Measurements from ENCODE around the gene URB1.
"Not testable (repeated sequence)": the region's sequence is repeated elsewhere in the genome, so short reads cannot be mapped to it uniquely, and the experiment has no call there.

Gene URB1

GRCh38 chr21:32372755-32373154 is 20.1 kb downstream of the URB1 start:
- no peak for DNase-seq

- no peak for DNase-seq
These were observed 20.9 kb downstream of the URB1 start for GRCh38 chr21:32371913-32372314.

DNA sequence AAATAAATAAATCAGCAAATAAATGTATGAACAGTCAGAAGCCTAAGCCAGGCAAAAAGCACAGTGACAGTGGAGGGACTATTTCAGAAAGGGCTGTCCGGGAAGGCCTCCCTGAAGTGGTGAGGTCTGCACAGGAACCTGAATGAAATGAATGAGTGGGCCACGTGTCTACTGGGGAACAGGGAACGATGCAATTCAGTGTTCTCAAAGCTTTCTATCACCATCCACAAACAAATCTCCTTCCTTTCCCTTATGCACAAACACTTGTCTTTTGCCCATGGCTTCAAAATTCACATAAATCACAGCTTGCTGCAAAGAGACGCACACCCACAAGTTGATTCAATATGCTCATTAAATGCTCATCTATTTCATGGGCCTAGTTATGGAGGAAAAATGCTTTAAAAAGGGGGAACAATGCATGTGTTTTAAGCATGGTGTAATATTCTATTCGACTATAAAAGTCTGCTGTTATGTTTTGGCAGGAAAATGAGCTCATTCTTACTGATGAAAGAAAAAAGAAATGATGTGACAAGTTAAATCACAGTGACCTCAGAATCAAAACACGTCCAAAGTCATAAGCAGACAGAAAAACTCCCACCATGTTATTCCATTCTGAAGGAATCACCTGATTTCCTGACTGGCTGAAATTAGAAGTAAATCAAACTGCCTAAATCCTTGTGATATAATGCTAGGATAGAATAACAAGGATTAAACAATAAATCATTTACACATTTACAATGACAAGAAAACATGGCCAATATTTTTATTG is 21.6 kb downstream of the URB1 start:
- no peak for DNase-seq

DNA sequence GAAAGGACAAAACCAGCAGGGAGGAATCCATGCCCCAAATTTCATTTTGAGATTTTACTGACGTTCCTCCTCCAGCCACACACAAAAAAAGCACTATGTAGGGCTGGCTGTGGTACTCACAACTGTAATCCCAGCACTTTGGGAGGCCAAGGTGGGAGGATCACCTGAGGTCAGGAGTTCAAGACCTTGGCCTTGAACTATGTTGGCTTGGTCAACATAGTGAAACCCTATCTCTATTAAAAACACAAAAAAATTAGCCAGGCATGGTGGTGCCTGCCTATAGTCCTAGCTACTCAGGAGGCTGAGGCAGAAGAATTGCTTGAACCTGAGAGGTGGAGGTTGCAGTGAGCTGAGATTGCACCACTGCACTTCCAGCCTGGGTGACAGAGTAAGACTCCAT is 23.9 kb downstream of the URB1 start:
- not testable (repeated sequence) for DNase-seq

GRCh38 chr21:32368386-32368785 is 24.4 kb downstream of the URB1 start:
- DNase-seq, result no peak

DNA sequence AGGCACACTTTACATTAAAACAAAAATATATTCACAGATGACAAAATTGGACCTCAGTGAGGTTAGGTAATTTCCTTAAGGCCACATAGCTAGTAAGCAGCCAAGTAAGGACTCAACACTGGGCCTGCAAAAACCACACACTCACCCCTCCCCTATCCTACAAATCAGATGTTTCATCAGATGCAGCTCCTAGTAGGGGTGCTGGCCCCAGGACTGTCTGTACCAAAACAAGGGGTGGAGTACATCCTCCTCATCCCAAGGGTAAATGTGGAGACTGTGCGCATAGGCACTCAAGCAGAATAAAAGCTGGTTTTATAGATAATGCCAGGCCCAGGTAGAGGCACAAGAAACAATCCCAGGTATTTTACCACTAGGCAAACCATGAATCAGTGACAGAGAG is 25.7 kb downstream of the URB1 start:
- no peak for DNase-seq

- no peak for DNase-seq
These were observed 26.6 kb downstream of the URB1 start for GRCh38 chr21:32366191-32366590.

DNA sequence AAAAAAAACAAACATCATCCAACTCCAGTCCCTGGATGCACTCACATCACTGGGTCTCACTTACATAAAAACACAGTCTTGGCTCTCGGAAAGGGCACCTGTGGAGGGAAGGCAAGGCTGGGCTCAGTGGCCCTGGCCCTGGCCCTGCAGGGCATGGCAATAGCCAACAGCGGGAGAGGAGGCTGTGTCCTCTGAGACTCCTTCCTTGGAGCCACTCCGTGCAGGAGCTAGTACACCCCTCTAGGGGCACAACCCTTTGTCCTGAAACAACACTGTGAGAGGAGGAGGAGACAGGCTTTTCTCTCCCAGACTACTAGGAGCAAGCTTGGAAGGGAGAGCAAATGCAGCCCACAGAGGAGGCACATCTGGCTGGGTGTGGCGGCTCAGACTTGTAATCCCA is 28.0 kb downstream of the URB1 start:
- DNase-seq, result no peak

GRCh38 chr21:32364387-32364786 is 28.4 kb downstream of the URB1 start:
- DNase-seq, result no peak

DNA sequence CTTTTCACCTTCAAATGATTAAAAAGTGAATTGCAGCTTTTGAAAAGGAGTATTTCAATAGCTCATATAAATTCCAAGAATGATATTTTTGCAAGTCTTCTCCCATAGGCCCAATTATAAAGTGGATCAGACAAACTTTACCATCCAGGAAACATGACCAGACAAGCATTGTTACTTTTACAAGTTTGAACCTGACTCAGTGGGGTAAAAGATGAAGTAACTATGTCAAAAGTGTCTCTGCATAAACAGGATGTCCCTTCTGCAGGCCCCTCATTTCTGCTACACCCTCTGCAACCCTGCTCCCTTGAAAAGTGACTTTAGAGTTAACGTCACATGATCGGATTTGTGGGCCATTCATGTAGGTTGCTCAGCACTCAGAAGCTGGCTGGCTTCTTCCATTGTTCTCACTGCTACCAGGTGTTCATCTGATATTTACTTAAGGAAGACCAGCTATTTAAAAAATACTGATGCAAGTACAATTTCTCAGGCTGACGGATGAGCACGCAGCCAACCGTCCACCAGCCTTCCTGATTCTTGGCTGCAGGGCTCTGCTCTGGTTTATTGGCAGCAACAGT is 32.3 kb downstream of the URB1 start:
- DNase-seq, result no peak

GRCh38 chr21:32359719-32360260 is 33.0 kb downstream of the URB1 start:
- no peak for DNase-seq

- DNase-seq, result no peak
These were observed 35.9 kb downstream of the URB1 start for GRCh38 chr21:32356874-32357395.

DNA sequence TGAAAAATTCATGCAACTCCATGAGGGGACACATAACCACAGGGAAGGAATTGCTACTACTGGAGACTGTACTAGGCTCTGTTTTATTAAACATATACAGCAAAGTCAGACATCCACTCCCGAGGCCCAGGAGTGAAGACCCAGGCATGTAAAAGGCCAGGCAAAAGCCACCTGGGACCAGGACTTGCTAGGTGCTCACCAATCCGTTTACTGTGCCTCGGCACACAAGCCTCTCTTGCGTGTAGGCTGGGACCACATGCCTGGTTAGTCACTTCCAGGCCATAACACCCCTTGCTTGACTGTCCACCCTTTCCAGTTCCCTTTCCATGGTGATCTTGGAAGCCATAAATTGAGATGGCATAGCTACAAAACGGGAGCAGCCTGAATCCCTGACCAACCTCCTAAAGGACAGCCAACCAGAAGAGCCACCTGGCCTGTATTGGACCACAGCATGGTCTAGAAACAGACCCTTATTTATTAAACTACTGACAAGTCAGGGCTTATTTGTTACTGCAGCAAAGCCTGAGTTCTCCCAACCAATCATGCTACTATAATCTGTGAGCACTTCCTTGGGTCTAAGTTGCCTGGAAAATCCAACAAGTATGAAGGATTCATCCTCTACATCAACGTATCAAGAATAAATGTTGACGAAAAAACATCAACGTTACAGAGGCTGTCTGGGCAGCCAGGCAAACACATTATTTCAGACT is 39.7 kb downstream of the URB1 start:
- DNase-seq, result no peak

GRCh38 chr21:32352526-32352925 is 40.3 kb downstream of the URB1 start:
- no peak for DNase-seq

DNA sequence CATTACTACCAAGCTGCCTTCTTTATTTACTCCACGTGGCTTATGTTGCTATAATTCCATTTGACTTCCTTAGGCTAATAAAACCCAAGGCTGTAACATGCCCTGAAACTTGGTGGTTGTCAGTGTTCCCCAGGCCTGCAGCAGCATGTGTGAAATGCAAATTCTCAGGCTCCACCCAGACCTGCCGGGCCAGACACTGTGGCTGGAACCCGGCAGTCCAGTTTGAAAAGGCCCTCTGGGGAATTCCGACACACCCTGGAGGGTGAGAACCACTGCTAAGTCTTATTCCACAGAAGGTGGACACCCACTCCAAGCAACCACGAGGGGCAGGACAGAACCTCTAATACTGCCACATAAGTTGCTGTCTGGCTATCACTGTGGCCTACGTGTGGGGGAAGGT is 41.4 kb downstream of the URB1 start:
- no peak for DNase-seq

GRCh38 chr21:32350981-32351380 is 41.8 kb downstream of the URB1 start:
- no peak for DNase-seq

- DNase-seq, result no peak
These were observed 42.4 kb downstream of the URB1 start for GRCh38 chr21:32350211-32350980.

- no peak for DNase-seq
These were observed 43.4 kb downstream of the URB1 start for GRCh38 chr21:32349333-32349944.

DNA sequence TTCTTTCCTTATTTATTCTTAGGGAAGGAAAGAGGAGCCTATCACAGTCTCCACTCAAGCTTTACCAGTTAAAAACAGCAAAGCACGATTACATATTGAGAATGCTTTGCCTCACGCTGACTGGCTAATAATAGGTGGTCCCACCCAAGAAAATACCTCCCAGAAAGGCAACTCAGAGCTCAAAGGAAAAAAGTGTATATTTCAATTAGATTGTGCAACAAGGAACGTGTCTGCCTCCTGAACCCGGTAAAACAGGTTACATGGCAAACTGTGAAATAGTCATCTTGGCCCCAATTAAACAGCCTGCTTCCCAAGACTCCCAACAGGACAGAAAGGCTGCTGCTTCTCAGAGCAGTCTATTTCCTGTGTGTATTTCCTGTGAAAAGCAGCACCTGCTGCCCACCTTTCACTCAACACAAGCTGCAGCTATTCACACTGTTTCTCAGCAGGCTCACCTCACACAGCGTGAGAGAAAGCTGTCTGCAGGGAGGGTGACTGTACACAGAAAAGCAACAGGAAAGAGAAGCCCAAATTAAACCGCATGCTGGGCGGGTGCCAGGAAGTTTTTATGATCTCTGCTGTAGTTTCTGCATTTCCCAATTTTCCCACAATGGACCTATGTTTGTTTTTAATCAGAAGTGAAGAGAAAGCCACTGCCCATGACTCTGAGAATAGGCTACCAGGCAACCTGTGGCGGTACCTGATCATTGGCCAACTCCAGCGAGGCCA is 44.0 kb downstream of the URB1 start:
- DNase-seq, result no peak

DNA sequence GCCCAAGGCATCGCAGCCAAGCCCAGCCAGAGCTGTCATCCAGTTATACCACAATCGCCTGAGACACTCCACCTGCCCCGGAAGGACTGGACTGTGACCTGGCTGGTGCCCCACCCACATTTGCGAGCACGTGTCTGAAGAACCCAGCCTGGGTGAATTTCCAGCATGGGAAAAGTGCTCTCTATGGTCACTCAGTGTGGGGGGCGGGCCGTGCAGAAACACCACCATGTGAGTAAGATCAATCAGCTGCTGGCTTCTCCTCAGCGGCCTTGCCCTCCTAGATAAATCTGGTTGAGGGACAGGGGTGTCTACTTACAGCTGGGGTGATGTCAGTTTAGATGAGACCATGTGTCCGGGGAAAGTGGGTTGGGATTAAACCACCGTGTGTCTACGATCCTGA is 44.8 kb downstream of the URB1 start:
- no peak for DNase-seq

- DNase-seq, result no peak
These were observed 45.5 kb downstream of the URB1 start for GRCh38 chr21:32347351-32347750.
